ENCODE results near the gene EIF6.
"Not testable (repeated sequence)": the region's sequence is repeated elsewhere in the genome, so short reads cannot be mapped to it uniquely, and the experiment has no call there.

The EIF6 gene

DNA sequence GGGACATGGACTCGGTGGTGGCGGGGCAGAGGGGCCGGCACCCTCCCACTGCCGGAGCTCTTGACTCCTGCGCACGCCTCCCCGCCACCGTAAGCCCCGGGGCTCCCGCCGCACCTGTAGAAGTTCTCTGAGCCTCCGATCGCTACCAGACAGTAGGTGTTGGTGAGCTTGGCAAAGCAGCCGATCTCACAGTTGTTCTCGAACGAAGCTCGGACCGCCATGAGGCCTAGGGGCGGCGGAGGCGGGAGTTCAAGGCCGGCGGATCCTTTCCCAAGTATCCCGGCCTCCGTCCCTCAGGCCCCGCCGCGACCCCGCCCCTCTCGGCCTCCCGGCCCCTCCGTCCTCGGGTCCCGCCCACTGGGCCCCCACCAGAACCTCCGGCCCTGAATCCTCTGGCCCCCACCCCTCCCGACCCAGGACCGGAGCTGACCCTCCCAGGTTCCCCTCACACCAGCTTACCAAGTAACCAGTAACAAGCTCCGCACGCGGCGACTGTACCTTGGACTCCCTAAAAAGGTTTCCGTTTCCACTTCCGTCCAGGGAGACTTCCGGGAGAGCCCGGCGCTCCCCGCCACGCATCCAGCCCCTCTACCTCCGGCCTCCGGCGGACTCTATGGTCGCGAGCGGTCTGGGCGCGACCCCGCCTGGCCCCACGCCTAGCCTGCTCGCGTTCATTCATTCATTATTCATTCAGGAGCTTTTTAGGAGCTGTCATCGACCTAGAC lies at the start of gene EIF6:
EIF6 (minus strand) TSS at position 506 of the 725 bp plus-strand sequence; CDS start at position 221, 285 bp downstream.
- DNase-seq (ENCODE audit: low spot score) = peak; percentile 81

DNA sequence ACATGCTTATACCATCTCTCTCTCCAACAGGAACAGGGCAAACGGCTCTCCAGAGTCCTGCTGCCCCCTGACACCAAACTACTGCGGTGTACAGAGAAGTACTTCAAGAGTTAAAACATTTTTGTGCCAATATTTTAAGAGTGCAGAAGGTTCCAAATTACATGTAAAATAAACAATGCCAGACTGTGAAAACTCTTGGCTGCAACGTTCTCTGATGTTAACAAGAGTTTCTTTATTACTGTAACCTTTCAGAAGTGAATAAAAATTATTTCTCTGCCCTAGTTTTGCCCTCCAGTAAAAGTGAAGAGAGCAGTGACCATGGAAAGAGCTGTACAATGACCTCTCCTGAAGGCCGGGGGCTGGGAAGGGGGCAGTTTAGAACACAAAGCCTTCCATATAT lies 49.0 kb upstream of the EIF6 start:
- DNase-seq (ENCODE audit: low spot score) = no peak

DNA sequence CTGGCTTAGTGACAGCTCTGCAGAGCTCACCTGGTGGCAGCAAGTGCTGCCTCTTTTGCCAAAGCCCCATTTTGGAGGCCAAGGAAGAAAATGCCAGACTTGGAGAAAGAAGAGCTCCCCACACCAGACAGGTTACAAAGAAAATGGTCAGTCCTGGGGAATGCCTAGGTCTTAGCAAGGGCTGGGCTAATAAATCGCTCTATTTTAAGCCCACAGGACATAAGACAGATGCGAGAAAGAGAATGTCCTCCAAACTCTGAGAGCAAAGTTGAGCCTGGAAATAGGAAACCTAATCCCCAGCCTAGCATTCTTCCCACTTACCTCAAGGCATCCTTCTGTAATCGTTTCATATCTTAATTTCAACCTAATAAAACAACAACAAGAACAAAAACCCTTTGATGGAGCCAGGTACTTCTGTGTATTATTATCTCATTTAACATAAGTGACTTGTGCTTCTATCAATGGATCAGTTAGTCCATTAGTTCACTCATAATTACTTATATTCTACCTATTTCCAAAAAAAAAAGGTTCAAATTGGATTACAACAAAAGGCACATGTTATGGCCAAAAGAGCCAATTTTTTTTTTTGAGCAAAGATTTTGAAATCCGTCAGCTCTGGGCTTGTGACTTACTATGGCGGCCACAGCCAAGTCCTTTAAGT lies 48.1 kb upstream of the EIF6 start:
- no peak for DNase-seq (ENCODE audit: low spot score)

DNA sequence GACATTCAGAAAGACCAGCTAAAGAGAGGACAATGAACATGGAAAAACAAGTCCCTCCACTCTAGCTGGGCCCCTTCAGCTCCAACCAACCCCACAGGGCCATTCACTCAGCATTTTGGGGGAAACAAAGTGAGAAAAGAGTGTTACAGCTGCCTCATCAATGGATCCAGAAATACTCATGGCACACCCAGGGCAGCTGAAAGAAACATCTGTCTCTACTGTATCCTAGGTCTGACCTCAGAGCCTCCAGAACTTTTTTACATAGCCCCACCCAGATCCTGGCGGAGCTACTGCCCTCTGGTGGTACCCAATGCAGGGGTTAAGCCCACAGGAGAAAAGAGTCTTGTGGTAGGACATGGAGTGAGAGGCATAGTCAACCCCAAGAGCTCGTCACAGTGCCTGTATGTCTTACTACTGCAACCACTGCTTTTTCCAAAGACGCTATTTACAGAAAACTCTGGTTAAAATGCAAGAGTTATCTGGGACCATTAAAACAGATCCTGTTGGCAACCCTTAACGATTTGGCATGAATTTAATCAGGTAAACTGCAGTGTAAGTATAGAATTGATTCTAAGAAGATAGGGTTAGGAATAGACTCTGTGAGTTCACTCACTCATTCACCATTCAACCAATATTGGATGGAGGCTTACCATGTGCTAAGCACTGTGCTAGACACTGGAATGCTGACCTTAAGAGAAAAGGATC lies 45.0 kb upstream of the EIF6 start:
- DNase-seq (ENCODE audit: low spot score) = no peak

DNA sequence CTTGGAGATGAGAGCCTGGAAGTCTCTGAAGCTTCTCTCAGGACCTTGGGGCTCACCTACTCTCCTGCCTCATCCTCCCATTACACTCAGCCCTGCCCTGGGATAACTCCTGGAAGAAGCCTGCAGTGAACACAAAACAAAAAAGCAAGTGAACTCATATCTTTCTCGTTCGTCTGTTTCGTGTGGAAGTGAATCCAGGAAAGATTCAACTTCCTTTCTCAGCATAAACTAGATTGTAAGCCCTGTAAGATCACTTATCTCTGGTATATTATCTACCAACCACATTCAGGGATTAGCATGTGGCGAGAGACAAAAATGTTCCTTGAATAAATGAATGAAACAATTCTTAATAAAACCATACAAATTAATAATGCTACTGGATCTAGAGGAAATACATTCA lies 44.1 kb upstream of the EIF6 start:
- no peak for DNase-seq (ENCODE audit: low spot score)

DNA sequence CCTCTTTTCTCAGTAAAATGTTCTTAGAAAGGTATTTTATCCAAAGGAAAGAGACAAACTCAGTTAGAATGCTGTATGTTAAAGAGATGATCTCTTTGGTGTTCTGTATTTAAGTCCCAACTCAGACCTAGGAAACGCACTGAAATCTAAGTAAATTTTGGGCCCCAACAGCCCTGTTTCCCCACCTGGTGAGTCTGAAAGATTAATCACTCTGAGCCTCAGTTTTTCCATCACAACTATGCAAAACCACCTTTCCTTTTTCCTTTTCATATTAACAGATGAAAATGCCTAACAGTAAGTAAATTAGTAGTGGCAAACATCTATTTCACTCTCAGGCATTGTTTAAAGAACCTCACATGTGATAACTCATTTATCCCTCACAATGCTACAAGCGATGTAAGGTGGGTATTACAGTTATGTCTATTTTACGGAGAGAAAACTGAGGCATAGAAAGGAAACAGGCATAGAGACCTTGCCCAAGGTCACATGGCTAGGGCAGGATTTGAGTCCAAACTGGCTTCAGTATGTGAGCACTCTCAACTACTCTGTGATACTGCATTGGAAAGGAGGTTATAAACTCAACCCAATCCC lies 43.6 kb upstream of the EIF6 start:
- no peak for DNase-seq (ENCODE audit: low spot score)

DNA sequence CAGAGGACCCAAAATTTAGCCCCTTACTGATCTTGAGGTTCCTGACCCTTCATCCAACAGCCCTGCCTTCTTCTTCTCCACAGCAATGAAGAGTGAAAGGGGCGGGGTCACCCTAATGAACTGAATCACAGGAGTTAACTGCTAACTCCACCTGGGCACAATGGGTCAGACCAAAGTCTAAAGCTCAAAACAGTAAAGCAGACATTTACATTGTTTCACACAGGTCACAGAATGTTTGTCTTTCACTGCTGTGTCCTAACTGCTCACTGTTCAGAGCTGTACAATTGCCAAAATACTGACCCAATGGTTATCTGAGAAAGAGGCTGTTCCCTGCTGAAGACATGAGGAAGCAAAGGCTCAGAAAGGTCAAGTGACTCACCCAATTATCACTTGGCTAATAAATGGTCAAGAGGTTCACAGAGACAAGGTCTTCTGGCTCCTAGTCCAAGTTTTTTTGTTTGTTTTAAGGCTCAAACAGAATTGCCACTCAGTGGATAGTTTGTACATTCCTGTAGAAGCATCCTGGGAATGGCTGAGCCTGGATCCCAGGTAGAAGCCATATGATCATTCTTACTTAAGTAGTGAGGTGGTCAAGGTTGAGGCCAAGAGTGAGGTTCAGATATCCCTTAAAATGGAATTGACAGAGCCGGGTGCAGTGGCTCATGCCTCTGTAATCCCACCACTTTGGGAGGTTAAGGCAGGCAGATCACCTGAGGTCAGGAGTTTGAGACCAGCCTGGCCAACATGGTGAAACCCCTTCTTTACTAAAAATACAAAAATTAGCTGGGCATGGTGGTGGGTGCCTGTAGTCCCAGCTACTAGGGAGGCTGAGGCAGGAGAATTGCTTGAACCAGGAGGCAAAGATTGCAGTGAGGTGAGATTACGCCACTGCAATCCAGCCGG lies 42.8 kb upstream of the EIF6 start:
- DNase-seq (ENCODE audit: low spot score) = no peak

DNA sequence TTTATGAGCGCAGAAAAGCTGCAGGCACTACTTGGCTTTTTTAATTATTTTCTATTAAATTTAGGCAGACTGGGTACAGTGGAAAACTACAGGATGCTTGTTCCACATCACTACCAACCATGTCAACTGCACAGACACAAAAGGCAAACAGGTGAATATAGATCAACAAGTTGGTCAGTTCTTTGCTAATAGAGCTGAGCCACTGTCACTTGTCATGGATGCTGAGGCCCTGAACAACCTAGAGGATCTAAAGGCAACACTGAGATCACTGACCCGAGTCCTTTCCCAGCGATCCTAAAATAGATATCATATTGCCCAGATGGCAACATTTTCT lies 42.1 kb upstream of the EIF6 start:
- DNase-seq (ENCODE audit: low spot score) = no peak

DNA sequence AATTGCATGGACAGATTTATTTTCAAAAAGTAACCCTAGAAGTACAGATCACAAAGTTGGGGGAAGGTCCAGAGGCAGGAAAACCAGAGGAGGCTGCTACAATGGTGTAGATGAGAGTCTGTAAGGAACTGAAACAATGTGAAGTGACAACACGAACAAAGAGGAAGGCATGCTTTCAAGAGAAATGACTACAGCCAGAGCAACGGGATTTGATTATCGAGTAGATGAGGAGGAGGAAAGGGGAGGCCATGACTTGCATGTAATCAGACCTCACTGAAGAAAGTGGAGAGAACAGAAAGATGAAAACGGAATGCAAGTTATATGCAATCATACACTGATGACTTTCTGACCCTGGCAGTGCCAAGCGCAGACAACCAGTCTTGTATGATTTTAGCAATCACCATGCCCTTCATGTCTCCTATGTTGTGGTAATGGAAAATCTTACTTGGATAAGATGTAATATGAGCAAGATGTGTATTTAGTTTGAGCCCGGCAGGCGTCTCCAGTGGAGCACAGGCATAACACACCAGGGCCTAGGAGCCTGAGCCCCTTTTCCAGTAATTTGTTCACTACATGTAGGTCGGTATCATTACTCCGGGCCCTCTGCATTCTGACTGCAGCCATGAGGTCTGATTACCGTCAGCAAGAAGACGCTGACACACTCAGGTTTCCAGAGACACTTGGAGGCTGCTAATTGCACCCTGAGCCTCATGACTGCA lies 41.6 kb upstream of the EIF6 start:
- peak; percentile 24 for DNase-seq (ENCODE audit: low spot score)

DNA sequence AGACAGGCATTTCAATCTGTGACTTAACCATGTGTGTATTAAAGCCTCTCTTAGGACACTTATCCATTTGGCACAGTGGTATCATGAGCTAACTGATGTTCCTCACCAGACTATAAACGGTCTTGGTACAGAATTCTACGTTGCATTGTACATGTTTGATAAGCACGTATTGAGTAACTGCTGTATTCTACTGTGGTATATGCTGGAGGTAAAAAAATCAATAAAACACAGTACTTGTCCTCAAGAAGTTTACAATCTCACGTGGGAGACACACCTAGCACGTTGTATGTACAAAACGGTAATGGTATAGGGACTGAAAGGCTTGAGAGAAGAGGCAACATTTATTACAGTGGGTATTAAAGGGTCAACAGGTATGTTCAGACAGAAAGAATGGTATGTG lies 40.8 kb upstream of the EIF6 start:
- no peak for DNase-seq (ENCODE audit: low spot score)

DNA sequence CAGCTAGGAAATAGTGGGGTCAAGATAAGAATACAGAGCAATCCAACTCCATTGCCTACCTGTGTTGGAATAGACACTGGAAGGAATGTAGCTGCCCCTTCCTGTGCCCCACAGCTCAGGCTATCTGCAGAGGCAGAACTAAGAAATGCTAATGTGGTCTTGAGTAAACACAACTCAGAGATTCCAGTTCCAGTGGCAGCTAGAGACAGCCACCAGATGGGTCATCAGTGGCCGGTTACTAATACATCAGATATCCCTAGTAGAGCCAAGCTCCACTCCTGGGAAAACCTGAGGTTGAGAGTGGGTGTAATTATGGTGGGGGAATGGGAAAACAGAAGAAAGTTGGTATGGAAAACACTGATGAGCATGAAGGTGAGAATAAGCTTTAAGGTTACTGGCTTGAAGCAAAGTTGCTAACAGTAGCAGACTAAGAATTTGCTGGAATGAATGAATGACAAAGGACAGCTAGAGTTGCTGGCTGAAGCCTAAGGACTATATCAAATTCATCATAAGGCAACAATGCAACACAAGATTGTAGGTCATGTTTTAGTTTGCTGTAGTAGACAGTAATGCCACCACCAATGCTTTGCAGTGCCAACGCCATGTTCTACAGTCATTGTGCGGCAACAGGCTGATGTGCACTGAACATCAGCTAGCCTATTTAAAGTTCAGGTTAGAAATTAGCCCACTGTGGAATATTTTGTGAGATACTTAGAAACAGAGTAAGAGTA lies 36.0 kb upstream of the EIF6 start:
- DNase-seq (ENCODE audit: low spot score) = no peak

DNA sequence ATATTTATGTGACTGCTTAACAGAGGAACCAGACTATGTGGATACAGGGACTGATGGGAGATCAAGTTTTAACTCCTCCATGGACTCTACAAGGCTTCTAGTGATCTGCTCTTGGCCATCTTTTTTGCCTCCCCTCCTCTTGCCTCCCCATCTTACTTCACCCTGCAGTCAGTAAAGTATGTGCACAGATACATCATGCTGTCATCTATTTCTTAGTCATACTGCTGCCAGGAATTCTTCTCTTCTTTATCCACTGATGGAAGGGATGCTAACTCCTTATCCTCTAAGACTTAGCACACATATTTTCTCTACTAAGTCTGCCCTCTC lies 35.3 kb upstream of the EIF6 start:
- DNase-seq (ENCODE audit: low spot score) = no peak

DNA sequence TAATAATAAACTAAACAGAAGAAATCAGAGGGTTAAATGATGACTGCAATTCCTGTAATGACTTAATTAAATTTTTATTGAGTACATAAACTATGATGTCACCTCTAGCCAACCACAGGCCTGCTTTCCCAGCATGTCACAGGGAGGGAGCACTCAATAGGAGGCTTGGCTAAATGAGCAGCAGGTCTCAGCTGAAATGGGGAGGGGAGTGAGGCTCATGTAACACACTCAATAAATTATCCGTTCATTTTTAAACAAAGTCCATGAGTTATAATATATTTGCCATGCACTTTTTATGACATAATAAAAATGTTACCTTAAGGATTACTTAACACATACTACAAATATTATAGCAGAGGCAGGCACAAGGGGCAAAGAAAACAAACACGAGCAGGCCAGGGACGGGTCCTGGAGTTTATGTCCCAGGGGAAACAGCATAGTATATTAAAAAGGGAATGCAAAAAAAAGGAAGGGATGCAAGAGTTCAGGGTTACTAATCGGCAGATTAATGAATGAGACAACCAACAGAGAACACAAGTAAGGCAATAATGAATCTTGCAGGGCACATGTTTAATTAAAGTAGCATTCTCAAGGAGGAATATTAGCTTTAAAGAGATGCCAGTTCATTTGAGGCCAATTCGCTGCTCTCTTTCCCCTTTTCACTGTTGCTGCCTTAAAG lies 34.8 kb upstream of the EIF6 start:
- DNase-seq (ENCODE audit: low spot score) = no peak

DNA sequence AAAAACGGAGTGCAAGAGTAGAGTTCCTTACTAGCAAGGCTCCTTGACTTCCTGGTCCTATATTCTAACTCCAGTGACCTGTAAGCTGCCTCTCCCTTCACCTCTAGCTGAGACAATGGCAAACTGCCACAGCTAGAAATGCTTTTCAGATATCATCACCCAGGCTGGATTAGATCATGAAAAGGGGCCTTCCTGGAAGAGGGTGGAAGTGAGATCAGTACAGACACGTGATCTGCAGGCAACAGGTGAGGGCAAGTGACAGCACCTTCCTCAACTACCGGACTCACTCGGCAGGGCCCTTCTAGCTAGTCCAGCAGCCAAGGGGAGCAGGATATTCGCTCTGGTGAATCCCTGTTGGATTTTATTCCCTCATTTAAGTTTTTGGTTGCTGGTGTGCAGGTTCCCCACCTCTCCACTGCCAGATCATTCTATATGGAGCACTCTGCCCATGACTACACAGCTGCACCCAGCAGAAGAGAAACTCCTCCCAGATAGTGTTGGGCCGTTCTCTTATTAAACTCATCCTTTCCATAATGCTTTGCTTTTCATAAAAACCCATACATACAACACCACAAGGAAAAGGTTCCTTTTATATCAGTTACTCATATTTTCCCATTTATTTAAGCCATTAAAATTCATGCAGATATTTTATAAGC lies 34.1 kb upstream of the EIF6 start:
- no peak for DNase-seq (ENCODE audit: low spot score)

DNA sequence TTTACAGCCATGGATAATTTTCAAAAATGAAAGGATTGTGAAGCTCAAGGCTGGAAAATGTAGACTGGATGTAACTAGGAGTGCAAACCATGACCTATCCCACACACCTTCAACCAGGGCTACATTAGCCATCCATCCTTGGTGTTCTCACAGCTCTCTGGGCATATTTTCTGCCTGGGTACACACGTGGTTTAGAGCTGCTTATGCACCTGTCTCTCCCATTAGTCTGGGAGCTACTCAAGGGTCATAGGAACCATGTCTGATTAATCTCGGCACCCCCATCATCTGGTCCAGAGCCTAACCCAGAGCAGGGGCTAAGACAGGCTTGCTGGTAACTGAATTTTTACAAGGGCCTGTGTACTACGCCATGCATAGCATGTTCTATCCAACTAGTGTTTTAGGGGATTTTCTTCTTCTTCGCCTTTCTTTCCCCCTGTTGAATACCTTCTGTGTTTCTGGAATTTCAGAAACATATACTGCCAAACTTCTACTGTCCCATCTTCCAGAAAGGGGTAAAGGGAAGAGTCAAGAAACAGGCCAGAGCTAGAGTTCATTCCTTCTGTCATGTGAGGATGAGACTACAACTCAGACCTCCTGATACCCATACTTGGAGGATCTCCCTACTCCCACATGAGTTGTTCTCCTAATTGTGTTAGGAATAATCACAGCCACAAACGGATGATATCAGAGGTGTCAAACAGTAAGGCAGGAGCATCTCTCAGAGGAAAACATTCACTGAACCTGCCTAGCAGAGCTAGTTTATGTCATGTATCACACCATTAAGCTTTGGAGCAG lies 33.0 kb upstream of the EIF6 start:
- no peak for DNase-seq (ENCODE audit: low spot score)

DNA sequence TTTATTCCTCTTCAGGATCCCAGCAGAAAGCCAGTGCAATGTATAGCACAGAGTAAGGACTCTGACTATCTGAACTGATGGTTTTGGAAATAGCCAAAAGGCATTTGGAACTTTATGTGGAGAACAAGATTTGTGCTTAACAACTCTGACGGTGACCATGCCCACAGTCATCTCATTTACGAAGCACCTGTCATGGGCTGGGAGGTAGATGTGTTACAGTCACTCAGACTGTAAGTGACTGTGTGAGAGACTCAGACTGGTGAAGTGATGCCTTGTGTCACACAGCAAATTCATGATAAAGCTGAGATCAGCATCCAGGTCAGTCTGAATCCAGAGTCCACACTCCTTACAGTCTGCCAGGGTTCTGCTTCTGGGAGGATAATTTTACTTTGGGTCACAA lies 31.5 kb upstream of the EIF6 start:
- DNase-seq (ENCODE audit: low spot score) = no peak

DNA sequence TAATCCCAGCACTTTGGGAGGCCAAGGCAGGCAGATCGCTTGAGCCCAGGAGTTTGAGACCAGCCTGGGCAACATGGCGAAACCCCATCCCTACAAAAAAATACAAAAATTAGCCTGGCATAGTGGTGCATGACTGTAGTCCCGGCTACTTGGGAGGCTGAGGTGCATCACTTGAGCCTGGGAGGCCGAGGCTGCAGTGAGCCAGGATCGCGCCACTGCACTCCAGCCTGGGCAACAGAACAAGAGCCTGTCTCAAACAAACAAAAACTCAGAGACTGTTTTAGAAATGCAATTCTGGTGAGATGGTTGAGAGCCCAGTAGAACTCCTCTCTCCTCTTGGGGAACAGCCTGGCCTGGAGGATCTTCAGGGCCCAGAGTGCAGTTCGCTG lies 31.1 kb upstream of the EIF6 start:
- DNase-seq (ENCODE audit: low spot score) = not testable (repeated sequence)

DNA sequence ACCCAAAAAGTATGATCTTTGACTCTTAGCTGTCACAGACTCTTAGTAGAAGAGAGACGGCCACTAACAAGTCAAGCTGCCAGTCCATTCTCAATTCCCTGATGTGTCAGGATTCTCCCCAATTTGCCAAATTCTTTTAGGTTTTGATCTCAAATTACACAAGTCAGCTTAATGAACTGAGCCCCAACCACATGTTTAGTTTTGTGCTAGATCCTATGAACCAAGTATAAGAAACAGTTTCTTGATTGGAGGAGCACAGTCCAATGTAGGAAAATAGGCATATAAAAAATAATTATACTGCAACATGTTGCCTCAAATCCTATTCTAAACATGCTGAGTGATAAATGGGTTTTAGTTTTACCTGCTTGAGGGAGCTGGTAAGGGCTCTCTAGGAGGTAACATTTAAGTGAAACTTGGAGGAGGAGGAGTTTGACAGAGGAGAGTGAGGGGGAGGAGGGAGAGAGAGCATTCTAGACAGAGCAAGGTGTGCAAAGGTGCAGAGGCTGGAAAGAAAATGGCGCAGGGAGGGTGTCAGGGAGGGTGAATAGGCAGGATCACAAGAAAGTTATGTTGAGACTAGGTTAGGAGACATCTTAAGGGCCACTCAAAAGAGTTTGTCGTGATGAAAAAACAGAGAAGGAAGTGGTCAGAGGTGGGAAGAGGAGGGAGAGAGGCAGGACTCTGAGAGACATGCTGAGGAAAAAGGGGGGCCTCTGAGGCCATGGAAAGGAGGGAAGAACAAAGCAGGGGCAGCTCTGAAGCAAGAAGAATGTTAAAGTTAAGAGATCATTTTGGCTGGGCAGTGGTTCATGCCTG lies 30.5 kb upstream of the EIF6 start:
- DNase-seq (ENCODE audit: low spot score) = no peak

Measured in Ammon's horn (tissue), 1 donor.